Activated naive CD8-positive, alpha-beta T cell treated with anti-CD3 and anti-CD28 coated beads for 36 hours (primary cell): Measurements from ENCODE around the gene CBLC. TPM values are rescaled to one million over a fixed set of nuclear protein-coding genes. Genes with fewer than 3 reads are reported as not detected.

Experiments
- DNase-seq: peaks from one replicate; pipeline ENCODE4 v3.0.0; 2021
- H3K27ac Mint-ChIP-seq: one replicate; pipeline ENCODE4 v1.8.0; 2022; ENCODE audit warnings: mild to moderate bottlenecking, moderate library complexity, mixed read lengths
- H3K27me3 Mint-ChIP-seq: one replicate; pipeline ENCODE4 v1.8.0; 2022; ENCODE audit warnings: mild to moderate bottlenecking, mixed read lengths
- H3K36me3 Mint-ChIP-seq: one replicate; pipeline ENCODE4 v1.8.0; 2021; ENCODE audit warnings: mild to moderate bottlenecking, mixed read lengths
- H3K4me1 Mint-ChIP-seq: one replicate; pipeline ENCODE4 v1.8.0; 2021; ENCODE audit warnings: mixed read lengths
- H3K4me3 Mint-ChIP-seq: one replicate; pipeline ENCODE4 v1.8.0; 2022; ENCODE audit warnings: mild to moderate bottlenecking, moderate library complexity, mixed read lengths
- H3K9me3 Mint-ChIP-seq: one replicate; pipeline ENCODE4 v1.8.0; 2022; ENCODE audit warnings: mixed read lengths
- total RNA-seq, 2 experiments: library from RNA; stranded (reverse); gene quantifications; one replicate each; pipeline ENCODE4 v1.2.3, GENCODE V29; 2021

The CBLC gene
- total RNA-seq, 2 experiments from 2014 or later: not detected

GRCh38 chr19:44812142-44812718, 34.5 kb downstream of the CBLC start:
- Mint-ChIP-seq H3K27ac (no peak overlapping the region), H3K27me3 (peaks cover 43% of the 10 kb centered on the region), H3K36me3 (no peaks in the 10 kb centered on the region), H3K4me3 (no peak overlapping the region), H3K9me3 (no peaks in the 10 kb centered on the region), H3K4me1 (peaks cover 4% of the 10 kb centered on the region)
- no peak for DNase-seq

GRCh38 chr19:44813070-44813840, 35.6 kb downstream of the CBLC start:
- Mint-ChIP-seq H3K4me1 (peaks cover 4% of the 10 kb centered on the region), H3K4me3 (no peak overlapping the region), H3K9me3 (no peaks in the 10 kb centered on the region), H3K27me3 (peaks cover 34% of the 10 kb centered on the region), H3K36me3 (no peaks in the 10 kb centered on the region), H3K27ac (no peak overlapping the region)
- DNase-seq: no peak

- Mint-ChIP-seq H3K27ac (no peak overlapping the region), H3K4me1 (peaks cover 4% of the 10 kb centered on the region), H3K9me3 (no peaks in the 10 kb centered on the region), H3K4me3 (no peak overlapping the region), H3K27me3 (peaks cover 29% of the 10 kb centered on the region), H3K36me3 (no peaks in the 10 kb centered on the region)
- DNase-seq: no peak
These were observed 36.3 kb downstream of the CBLC start for GRCh38 chr19:44813841-44814470.

- Mint-ChIP-seq H3K9me3 (no peaks in the 10 kb centered on the region), H3K27ac (no peak overlapping the region), H3K27me3 (peaks cover 24% of the 10 kb centered on the region), H3K4me1 (no peaks in the 10 kb centered on the region), H3K4me3 (no peak overlapping the region), H3K36me3 (no peaks in the 10 kb centered on the region)
- no peak for DNase-seq
These were observed 36.8 kb downstream of the CBLC start for GRCh38 chr19:44814517-44814916.

GRCh38 chr19:44816301-44816700, 38.6 kb downstream of the CBLC start:
- Mint-ChIP-seq H3K27ac (no peak overlapping the region), H3K4me3 (no peak overlapping the region), H3K9me3 (no peaks in the 10 kb centered on the region), H3K36me3 (no peaks in the 10 kb centered on the region), H3K4me1 (no peaks in the 10 kb centered on the region), H3K27me3 (peaks cover 11% of the 10 kb centered on the region)
- no peak for DNase-seq

GRCh38 chr19:44817725-44818465, 40.2 kb downstream of the CBLC start:
- DNase-seq: no peak
- peaks cover 4% of the 10 kb centered on the region for H3K27me3 Mint-ChIP-seq
- H3K4me3 Mint-ChIP-seq: no peak overlapping the region
- H3K4me1 Mint-ChIP-seq: no peaks in the 10 kb centered on the region
- no peaks in the 10 kb centered on the region for H3K9me3 Mint-ChIP-seq
- H3K27ac Mint-ChIP-seq: no peak overlapping the region
- H3K36me3 Mint-ChIP-seq: no peaks in the 10 kb centered on the region

- H3K27me3 Mint-ChIP-seq: peaks cover 4% of the 10 kb centered on the region
- no peaks in the 10 kb centered on the region for H3K4me1 Mint-ChIP-seq
- H3K36me3 Mint-ChIP-seq: no peaks in the 10 kb centered on the region
- no peaks in the 10 kb centered on the region for H3K9me3 Mint-ChIP-seq
- H3K27ac Mint-ChIP-seq: no peak overlapping the region
- DNase-seq: no peak
- H3K4me3 Mint-ChIP-seq: no peak overlapping the region
These were observed 40.9 kb downstream of the CBLC start for GRCh38 chr19:44818466-44819031.

GRCh38 chr19:44819246-44819832, 41.6 kb downstream of the CBLC start:
- Mint-ChIP-seq H3K4me1 (no peaks in the 10 kb centered on the region), H3K4me3 (no peak overlapping the region), H3K27ac (no peak overlapping the region), H3K27me3 (no peaks in the 10 kb centered on the region), H3K9me3 (no peaks in the 10 kb centered on the region), H3K36me3 (no peaks in the 10 kb centered on the region)
- DNase-seq: no peak

- Mint-ChIP-seq H3K27ac (no peak overlapping the region), H3K4me3 (no peak overlapping the region), H3K36me3 (no peaks in the 10 kb centered on the region), H3K4me1 (no peaks in the 10 kb centered on the region), H3K27me3 (peaks cover 3% of the 10 kb centered on the region), H3K9me3 (no peaks in the 10 kb centered on the region)
- no peak for DNase-seq
These were observed 43.2 kb downstream of the CBLC start for GRCh38 chr19:44820648-44821609.

- no peaks in the 10 kb centered on the region for H3K4me1 Mint-ChIP-seq
- no peak overlapping the region for H3K4me3 Mint-ChIP-seq
- no peak for DNase-seq
- no peaks in the 10 kb centered on the region for H3K36me3 Mint-ChIP-seq
- H3K27me3 Mint-ChIP-seq: peaks cover 7% of the 10 kb centered on the region
- no peaks in the 10 kb centered on the region for H3K9me3 Mint-ChIP-seq
- H3K27ac Mint-ChIP-seq: no peak overlapping the region
These were observed 44.5 kb downstream of the CBLC start for GRCh38 chr19:44822177-44822576.

- Mint-ChIP-seq H3K36me3 (no peaks in the 10 kb centered on the region), H3K27ac (no peak overlapping the region), H3K27me3 (peaks cover 10% of the 10 kb centered on the region), H3K4me1 (no peaks in the 10 kb centered on the region), H3K9me3 (no peaks in the 10 kb centered on the region), H3K4me3 (no peak overlapping the region)
- no peak for DNase-seq
These were observed 45.1 kb downstream of the CBLC start for GRCh38 chr19:44822670-44823372.

GRCh38 chr19:44823373-44823698, 45.6 kb downstream of the CBLC start:
- DNase-seq: no peak
- H3K27me3 Mint-ChIP-seq: peaks cover 10% of the 10 kb centered on the region
- no peaks in the 10 kb centered on the region for H3K4me1 Mint-ChIP-seq
- no peaks in the 10 kb centered on the region for H3K9me3 Mint-ChIP-seq
- H3K4me3 Mint-ChIP-seq: no peak overlapping the region
- no peak overlapping the region for H3K27ac Mint-ChIP-seq
- H3K36me3 Mint-ChIP-seq: no peaks in the 10 kb centered on the region

- Mint-ChIP-seq H3K27ac (no peak overlapping the region), H3K27me3 (peaks cover 10% of the 10 kb centered on the region)
These were observed 47.1 kb downstream of the CBLC start for GRCh38 chr19:44824761-44825160.

More at GRCh38 chr19:44824761-44825160, 47.1 kb downstream of the CBLC start:
- no peak for DNase-seq
- H3K9me3 Mint-ChIP-seq: no peaks in the 10 kb centered on the region
- H3K36me3 Mint-ChIP-seq: no peaks in the 10 kb centered on the region
- no peaks in the 10 kb centered on the region for H3K4me1 Mint-ChIP-seq
- H3K4me3 Mint-ChIP-seq: no peak overlapping the region
